Transverse colon (tissue), 4 donors: ENCODE results near the gene MAP10.

Experiments used
- EP300 ChIP-seq: sonication (generic); formaldehyde crosslinking; IDR thresholded peaks from one replicate; pipeline ENCODE4 v1.6.1; 2017; ENCODE audit warnings: antibody characterized with exemption, low read depth
- POLR2AphosphoS5 ChIP-seq, 3 donors: sonication (generic); formaldehyde crosslinking; IDR thresholded peaks; one replicate each; pipeline ENCODE4 v1.6.1; 2016; ENCODE audit warnings: antibody characterized with exemption in 3 of 3
- TF ChIP-seq, protein P1 (sequence below), 5 experiments: fragments of 200-600 bp in 3 of 5; fragments of 450-650 bp in 2 of 5; sonication (generic) in 3 of 5; IDR thresholded peaks; 1 replicate in 2 of 5; 2 replicates in 3 of 5; pipeline ENCODE4 v1.5.1; 2016 to 2017; ENCODE audit warnings: antibody characterized with exemption in 5 of 5, inconsistent platforms in 3 of 5, mild to moderate bottlenecking in 2 of 5, moderate library complexity in 1 of 5

DNA sequence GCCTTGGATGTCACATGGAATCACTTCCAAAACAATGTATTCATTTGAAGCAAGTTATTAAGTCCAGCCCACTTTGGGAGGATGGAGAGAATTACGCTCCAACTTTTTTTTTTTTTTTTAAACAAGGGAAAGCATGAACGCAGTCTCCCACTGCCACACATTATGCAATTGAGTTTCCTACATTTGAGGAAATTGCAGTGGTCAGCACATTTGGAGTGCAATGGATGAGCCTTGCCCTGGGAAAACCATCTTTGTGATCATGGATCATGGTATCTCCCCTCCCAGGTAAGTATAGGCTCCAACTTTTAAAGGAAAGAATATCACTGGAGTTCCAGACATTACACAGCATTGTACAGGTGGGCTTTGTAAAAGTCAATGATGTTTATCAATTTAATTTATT lies 26.7 kb downstream of the MAP10 start:
- TF ChIP-seq EP300 (no peak), POLR2AphosphoS5 (IDR thresholded peaks at IDR 0.05) (no peak)
- TF ChIP-seq, protein P1, sequence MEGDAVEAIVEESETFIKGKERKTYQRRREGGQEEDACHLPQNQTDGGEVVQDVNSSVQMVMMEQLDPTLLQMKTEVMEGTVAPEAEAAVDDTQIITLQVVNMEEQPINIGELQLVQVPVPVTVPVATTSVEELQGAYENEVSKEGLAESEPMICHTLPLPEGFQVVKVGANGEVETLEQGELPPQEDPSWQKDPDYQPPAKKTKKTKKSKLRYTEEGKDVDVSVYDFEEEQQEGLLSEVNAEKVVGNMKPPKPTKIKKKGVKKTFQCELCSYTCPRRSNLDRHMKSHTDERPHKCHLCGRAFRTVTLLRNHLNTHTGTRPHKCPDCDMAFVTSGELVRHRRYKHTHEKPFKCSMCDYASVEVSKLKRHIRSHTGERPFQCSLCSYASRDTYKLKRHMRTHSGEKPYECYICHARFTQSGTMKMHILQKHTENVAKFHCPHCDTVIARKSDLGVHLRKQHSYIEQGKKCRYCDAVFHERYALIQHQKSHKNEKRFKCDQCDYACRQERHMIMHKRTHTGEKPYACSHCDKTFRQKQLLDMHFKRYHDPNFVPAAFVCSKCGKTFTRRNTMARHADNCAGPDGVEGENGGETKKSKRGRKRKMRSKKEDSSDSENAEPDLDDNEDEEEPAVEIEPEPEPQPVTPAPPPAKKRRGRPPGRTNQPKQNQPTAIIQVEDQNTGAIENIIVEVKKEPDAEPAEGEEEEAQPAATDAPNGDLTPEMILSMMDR (IDR thresholded peaks at IDR 0.05) = no peak
